Colonic mucosa (tissue), 4 donors: Measurements from ENCODE around the gene HOXA9. TPM values are rescaled to one million over a fixed set of nuclear protein-coding genes. Genes with fewer than 3 reads are reported as not detected.

Source experiments
- DNase-seq: peaks from one replicate; pipeline ENCODE4 v3.0.0-alpha.2; 2020
- H3K27ac ChIP-seq: fragments of 200-600 bp; one replicate; pipeline ENCODE4 v1.8.0; 2021
- H3K27me3 ChIP-seq: fragments of 200-600 bp; one replicate; pipeline ENCODE4 v1.8.0; 2021
- H3K36me3 ChIP-seq: fragments of 200-600 bp; one replicate; pipeline ENCODE4 v1.8.0; 2021
- H3K4me1 ChIP-seq: fragments of 200-600 bp; one replicate; pipeline ENCODE4 v1.8.0; 2021; ENCODE audit warnings: mild to moderate bottlenecking
- H3K4me3 ChIP-seq: fragments of 200-600 bp; one replicate; pipeline ENCODE4 v1.8.0; 2021
- H3K9ac ChIP-seq, 2 donors: one replicate each; pipeline ENCODE4 v1.7.0; 2013; ENCODE audit warnings: control low read depth in 2 of 2, low read depth in 2 of 2, low read length in 2 of 2
- H3K9me3 ChIP-seq: fragments of 200-600 bp; one replicate; pipeline ENCODE4 v1.8.0; 2021
- CTCF ChIP-seq: fragments of 200-600 bp; IDR thresholded peaks from one replicate; pipeline ENCODE4 v1.8.0; 2022; ENCODE audit warnings: antibody characterized with exemption, mild to moderate bottlenecking
- intact Hi-C: fragments of 100-400 bp; cut with DNase I; formaldehyde crosslinking; loops from one replicate; pipeline ENCODE4 v1.14.1; 2022
- total RNA-seq, 2 donors: library from RNA; stranded (reverse); fragmentation: NEBNext Ultra II Directional in 1 of 2; extraction: Animal tissue kit (Norgen Biotek cat#: 25700) in 1 of 2; gene quantifications; one replicate each; pipeline ENCODE4 v1.2.1, GENCODE V29; 2021
- donor health status: healthy.
- donor health status: DM: no; HTN: no; CAD: no.
- donor health status: DM: no; HTN: no; CAD: no.

The HOXA9 gene
- total RNA-seq, 2 donors from 2014 or later: 19.5 to 22.1 TPM

- peaks cover 6% of the 10 kb centered on the region for H3K4me1 ChIP-seq
- peak; percentile 70 for DNase-seq
- intact Hi-C loops: loop anchor here (10.0 kb wide), 2 partner anchors 553 to 903 kb away; partner anchors contain the start of gene TAX1BP1
- H3K9me3 ChIP-seq: no peaks in the 10 kb centered on the region
- no peak for TF ChIP-seq CTCF
- peak overlapping the region; percentile 74 to 89 for H3K9ac ChIP-seq
- H3K27me3 ChIP-seq: no peaks in the 10 kb centered on the region
- H3K4me3 ChIP-seq: peak overlapping the region; percentile 39
- H3K36me3 ChIP-seq: no peaks in the 10 kb centered on the region
- H3K27ac ChIP-seq: peak overlapping the region; percentile 94
Measured at GRCh38 chr7:27191833-27192545, 26.7 kb upstream of the HOXA9 start.

DNA sequence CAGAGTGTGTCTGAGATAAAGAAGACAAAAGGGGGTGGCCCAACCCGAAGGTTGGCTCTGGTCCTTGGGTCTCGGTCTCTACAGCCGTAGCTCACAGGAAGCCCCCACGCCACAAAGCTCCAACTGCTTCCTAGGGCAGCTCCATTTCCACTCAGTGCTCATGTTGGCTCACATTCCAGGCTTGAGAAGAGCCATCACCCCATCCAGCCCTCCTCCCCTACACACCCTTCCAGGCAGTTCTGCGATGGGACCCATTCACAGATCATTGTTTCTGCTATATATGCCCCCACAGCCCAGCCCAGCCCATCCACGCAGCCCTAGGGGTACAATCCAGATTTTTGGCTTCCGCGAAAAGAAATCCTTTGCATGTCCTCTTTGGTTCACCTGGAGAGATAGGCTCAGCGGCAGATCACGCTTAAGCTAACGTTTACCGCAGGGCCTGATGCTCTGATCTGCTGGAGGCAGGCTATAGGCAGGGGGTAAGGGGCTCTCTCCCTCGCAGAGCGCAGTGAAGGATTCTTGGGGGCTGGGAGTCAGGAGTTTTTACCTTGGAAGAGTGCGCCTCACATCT is 25.9 kb upstream of the HOXA9 start:
- intact Hi-C loops: loop anchor here (10.0 kb wide), 2 partner anchors 554 to 904 kb away; partner anchors contain the start of gene TAX1BP1
- H3K27me3 ChIP-seq: no peaks in the 10 kb centered on the region
- no peaks in the 10 kb centered on the region for H3K36me3 ChIP-seq
- H3K9ac ChIP-seq: peak overlapping the region; percentile 74 to 89
- no peak for TF ChIP-seq CTCF
- H3K4me1 ChIP-seq: peaks cover 6% of the 10 kb centered on the region
- peak overlapping the region; percentile 94 for H3K27ac ChIP-seq
- DNase-seq: peak; percentile 47
- no peaks in the 10 kb centered on the region for H3K9me3 ChIP-seq
- peak overlapping the region; percentile 39 for H3K4me3 ChIP-seq

- H3K4me3 ChIP-seq: no peak overlapping the region
- H3K36me3 ChIP-seq: no peaks in the 10 kb centered on the region
- peaks cover 5% of the 10 kb centered on the region for H3K27me3 ChIP-seq
- peak overlapping the region; percentile 94 for H3K27ac ChIP-seq
- peak; percentile 39 for DNase-seq
- H3K9ac ChIP-seq: peak overlapping the region in 1 of 2 donors; percentile 89
- intact Hi-C loops: loop anchor here (10.0 kb wide), 2 partner anchors 555 to 905 kb away; partner anchors contain the start of gene TAX1BP1
- no peaks in the 10 kb centered on the region for H3K9me3 ChIP-seq
- no peak for TF ChIP-seq CTCF
- H3K4me1 ChIP-seq: peaks cover 6% of the 10 kb centered on the region
Measured at GRCh38 chr7:27189997-27190748, 24.8 kb upstream of the HOXA9 start.

DNA sequence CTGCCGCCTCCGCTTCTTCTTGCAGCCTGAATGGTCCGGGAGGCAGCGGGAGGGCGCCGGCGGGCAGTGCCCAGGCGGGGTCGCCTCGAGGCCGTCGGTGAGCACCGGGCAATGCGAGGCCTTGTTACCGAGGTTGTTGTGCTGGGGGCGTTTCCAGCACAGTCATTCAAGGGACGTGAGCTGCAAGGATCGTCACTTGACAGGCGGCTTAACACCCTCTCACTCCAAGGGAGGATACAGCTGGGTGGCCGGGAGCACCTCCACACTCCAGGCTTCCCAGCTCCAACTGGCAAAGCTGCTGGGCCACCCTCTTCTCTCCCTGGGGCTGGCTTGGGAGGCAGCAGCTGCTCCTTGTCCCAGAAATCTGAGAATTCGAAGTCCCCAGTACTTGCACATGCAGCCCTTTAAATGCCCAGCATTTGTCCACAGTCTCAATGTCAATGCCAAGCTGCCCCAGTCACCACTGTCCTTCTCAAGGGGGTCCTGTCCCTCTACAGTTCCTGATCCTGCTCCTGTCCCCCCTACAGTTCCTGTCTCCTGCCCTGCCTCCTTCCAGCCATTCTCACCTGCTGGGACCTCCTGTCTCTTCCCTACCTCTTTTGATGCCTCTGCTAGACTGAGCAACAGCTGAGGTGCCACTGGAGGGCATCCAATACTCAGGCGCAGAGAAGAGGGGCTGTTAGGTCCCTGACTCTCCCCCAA is 24.1 kb upstream of the HOXA9 start:
- Histone ChIP-seq H3K4me1 (peaks cover 6% of the 10 kb centered on the region), H3K4me3 (peak overlapping the region; percentile 29), H3K27ac (peak overlapping the region; percentile 94), H3K9ac (peak overlapping the region; percentile 81 to 89), H3K27me3 (peaks cover 5% of the 10 kb centered on the region), H3K36me3 (no peaks in the 10 kb centered on the region), H3K9me3 (no peaks in the 10 kb centered on the region)
- no peak for TF ChIP-seq CTCF
- DNase-seq: peak; percentile 77
- intact Hi-C loops: no loop called here
